Measurements from ENCODE around the gene DOC2B.
"Not testable (repeated sequence)": the region's sequence is repeated elsewhere in the genome, so short reads cannot be mapped to it uniquely, and the experiment has no call there.

DNA sequence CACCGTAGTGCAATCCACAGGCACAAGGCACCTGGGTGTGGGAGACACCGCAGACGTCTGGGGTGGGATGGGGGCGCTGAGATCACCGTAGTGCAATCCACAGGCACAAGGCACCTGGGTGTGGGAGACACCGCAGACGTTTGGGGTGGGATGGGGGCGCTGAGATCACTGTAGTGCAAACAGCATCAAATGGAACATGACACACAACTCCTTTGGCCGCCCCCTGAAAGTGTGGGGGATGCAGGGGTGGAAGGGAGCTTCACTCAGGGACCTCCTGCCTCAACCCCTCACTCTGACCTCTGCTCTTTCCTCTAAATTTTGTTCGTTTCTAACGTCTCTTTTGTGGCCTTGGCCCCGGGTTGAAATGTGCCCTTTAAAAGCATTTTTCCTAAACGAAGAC lies 20.3 kb upstream of the DOC2B start:
- TF ChIP-seq U2AF1 (optimal IDR thresholded peaks at IDR 0.05; ENCODE audit: low read depth, low read length); CBX8 (IDR thresholded peaks at IDR 0.05; ENCODE audit: borderline replicate concordance, extremely low read depth, low read depth, low read length, poor library complexity, severe bottlenecking); TAF1 (IDR thresholded peaks at IDR 0.05; ENCODE audit: control insufficient read depth, extremely low read depth, insufficient read depth, low read length, severe bottlenecking); E2F3 (CRISPR knock-in tag; IDR thresholded peaks at IDR 0.05); POLR2AphosphoS2 (IDR thresholded peaks at IDR 0.05; ENCODE audit: low read length); TOE1 (IDR thresholded peaks at IDR 0.05; ENCODE audit: borderline replicate concordance); TOE1 (CRISPR knock-in tag; IDR thresholded peaks at IDR 0.05; ENCODE audit: borderline replicate concordance, low read depth); TRIM28 (IDR thresholded peaks at IDR 0.05): not testable (repeated sequence)
- TF ChIP-seq, protein P1, sequence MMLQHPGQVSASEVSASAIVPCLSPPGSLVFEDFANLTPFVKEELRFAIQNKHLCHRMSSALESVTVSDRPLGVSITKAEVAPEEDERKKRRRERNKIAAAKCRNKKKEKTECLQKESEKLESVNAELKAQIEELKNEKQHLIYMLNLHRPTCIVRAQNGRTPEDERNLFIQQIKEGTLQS (IDR thresholded peaks at IDR 0.05), result not testable (repeated sequence)
- TF ChIP-seq, protein P1 (CRISPR knock-in tag; conservative IDR thresholded peaks at IDR 0.05), result not testable (repeated sequence)
- TF ChIP-seq, protein P2, sequence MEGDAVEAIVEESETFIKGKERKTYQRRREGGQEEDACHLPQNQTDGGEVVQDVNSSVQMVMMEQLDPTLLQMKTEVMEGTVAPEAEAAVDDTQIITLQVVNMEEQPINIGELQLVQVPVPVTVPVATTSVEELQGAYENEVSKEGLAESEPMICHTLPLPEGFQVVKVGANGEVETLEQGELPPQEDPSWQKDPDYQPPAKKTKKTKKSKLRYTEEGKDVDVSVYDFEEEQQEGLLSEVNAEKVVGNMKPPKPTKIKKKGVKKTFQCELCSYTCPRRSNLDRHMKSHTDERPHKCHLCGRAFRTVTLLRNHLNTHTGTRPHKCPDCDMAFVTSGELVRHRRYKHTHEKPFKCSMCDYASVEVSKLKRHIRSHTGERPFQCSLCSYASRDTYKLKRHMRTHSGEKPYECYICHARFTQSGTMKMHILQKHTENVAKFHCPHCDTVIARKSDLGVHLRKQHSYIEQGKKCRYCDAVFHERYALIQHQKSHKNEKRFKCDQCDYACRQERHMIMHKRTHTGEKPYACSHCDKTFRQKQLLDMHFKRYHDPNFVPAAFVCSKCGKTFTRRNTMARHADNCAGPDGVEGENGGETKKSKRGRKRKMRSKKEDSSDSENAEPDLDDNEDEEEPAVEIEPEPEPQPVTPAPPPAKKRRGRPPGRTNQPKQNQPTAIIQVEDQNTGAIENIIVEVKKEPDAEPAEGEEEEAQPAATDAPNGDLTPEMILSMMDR (IDR thresholded peaks at IDR 0.05 in 2 of 3, conservative IDR thresholded peaks at IDR 0.05 in 1 of 3; ENCODE audit: insufficient read depth in 2 of 3, low read depth in 1 of 3, low read length in 3 of 3), result not testable (repeated sequence)
- TF ChIP-seq, protein P3, sequence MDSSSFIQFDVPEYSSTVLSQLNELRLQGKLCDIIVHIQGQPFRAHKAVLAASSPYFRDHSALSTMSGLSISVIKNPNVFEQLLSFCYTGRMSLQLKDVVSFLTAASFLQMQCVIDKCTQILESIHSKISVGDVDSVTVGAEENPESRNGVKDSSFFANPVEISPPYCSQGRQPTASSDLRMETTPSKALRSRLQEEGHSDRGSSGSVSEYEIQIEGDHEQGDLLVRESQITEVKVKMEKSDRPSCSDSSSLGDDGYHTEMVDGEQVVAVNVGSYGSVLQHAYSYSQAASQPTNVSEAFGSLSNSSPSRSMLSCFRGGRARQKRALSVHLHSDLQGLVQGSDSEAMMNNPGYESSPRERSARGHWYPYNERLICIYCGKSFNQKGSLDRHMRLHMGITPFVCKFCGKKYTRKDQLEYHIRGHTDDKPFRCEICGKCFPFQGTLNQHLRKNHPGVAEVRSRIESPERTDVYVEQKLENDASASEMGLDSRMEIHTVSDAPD (CRISPR knock-in tag; IDR thresholded peaks at IDR 0.05), result not testable (repeated sequence)
